ENCODE measurements around the gene ZNF281. TPM values are rescaled to one million over a fixed set of nuclear protein-coding genes. Genes with fewer than 3 reads are reported as not detected.

Gene ZNF281
- total RNA-seq, 4 donors from 2014 or later, result 13.0 to 18.7 (median 15.6) TPM

DNA sequence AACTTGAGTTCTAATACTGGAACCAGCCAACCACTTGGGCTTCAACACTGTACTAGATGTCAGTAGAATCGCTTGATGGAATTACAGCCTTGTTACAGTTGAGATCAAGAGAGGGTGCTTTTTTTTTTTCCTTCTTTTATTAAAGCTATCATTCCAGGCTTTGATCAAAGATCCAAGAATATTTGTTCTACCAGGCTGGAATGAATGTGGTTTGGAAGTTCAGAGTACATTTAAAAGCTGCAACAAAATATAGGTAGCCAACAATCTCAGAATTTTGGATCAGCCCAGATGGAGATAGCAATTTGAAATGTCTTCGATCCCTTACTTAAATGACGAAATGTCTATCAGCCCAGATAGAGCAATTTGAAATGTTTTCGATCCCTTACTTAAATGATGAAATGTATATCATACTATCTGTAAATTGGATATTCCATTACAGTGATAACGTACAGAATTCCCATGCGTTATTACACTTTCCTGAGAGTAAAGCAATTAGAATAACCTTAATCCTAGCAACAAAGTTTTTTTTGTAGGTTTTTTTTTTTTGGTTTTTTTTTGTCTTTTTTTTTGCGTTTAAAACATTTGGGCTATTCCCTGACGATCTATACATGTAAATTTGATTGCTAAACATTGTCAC lies 3.6 kb downstream of the ZNF281 start:
- ATAC-seq (ENCODE audit: low FRiP score) (no peak), DNase-seq (ENCODE audit: low spot score) (no peak)
- TF ChIP-seq, protein P1, sequence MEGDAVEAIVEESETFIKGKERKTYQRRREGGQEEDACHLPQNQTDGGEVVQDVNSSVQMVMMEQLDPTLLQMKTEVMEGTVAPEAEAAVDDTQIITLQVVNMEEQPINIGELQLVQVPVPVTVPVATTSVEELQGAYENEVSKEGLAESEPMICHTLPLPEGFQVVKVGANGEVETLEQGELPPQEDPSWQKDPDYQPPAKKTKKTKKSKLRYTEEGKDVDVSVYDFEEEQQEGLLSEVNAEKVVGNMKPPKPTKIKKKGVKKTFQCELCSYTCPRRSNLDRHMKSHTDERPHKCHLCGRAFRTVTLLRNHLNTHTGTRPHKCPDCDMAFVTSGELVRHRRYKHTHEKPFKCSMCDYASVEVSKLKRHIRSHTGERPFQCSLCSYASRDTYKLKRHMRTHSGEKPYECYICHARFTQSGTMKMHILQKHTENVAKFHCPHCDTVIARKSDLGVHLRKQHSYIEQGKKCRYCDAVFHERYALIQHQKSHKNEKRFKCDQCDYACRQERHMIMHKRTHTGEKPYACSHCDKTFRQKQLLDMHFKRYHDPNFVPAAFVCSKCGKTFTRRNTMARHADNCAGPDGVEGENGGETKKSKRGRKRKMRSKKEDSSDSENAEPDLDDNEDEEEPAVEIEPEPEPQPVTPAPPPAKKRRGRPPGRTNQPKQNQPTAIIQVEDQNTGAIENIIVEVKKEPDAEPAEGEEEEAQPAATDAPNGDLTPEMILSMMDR (IDR thresholded peaks at IDR 0.05), result no peak

DNA sequence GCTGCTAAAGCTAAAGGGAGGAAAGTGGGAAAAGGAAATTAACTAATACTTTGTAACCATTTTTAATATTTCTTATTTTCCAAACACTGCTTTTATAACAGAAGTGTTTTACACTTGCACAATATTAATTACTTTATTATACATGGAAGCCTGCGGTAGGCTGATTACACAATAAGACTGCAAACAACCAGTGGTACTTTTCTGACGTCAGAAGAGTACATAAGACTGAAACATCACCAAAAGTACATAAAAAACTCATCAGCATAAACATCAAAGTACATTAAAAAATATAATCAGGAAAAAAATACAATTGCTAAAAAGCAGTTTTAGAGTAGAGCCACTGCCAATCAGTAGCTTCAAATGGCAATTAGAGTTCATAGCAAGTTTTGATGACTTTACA lies 4.6 kb downstream of the ZNF281 start:
- ATAC-seq (ENCODE audit: low FRiP score), result no peak
- DNase-seq (ENCODE audit: low spot score), result no peak
- TF ChIP-seq, protein P1 (IDR thresholded peaks at IDR 0.05), result no peak

DNA sequence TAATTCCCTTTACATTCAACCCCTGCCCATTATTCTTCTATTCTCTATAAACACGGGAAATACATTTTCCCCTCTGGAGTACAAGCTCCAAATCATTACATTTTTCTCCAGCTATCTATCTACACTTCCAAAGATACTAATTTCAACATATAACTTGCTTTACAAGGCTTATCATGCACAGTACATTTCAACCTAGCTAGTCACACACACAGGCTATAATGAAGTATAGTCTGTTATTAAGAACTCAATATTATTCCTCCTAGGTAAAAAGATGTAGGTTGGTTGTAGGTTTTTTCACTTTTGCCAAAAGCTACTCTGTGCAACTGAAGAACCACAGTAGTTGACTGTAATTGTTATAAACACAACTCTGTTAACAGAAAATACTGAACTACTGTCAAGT lies 8.1 kb downstream of the ZNF281 start:
- TF ChIP-seq, protein P1 (IDR thresholded peaks at IDR 0.05), result no peak
- no peak for ATAC-seq (ENCODE audit: low FRiP score)

DNA sequence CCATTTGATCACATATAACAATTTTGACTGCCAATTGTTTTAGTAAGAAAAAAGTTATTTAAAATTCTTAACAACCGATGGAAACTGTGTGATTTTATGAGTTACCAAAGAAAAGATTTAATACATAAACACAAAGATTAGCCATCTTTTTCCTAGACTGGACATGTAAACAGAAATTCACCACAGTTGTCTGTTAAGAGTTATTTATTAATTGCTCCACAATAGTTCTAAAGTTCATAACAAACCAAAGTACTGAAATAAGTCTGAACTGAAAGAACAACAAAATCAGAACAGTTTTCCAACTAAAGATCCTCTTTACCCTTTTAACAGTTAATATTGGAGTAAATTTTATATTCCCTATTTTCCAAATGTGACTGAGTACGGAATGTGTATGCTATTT lies 8.6 kb downstream of the ZNF281 start:
- no peak for ATAC-seq (ENCODE audit: low FRiP score)
- TF ChIP-seq, protein P1 (IDR thresholded peaks at IDR 0.05), result no peak
- no peak for DNase-seq (ENCODE audit: low spot score)

More for the DNA sequence above, 8.1 kb downstream of the ZNF281 start:
- DNase-seq (ENCODE audit: low spot score), result no peak

DNA sequence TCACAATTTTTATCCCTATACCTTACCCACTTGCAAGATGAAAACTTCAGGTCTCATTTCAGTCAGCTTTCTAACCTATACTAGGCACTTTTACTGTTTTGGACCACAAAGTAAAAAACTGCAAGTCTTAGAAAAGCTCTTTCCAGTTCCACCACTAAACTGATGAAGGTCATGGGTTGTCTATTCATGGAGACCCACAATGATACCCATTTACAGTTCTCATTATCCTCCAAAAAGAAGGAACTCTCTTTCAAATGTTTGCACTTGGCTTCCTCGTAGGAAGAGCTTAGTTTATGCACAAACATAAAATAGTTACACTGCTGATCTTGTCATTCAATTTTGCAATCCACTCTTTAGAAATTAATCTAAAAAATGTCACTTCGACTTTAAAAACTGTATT lies 9.3 kb downstream of the ZNF281 start:
- TF ChIP-seq, protein P1 (IDR thresholded peaks at IDR 0.05), result no peak
- DNase-seq (ENCODE audit: low spot score) (no peak), ATAC-seq (ENCODE audit: low FRiP score) (no peak)

DNA sequence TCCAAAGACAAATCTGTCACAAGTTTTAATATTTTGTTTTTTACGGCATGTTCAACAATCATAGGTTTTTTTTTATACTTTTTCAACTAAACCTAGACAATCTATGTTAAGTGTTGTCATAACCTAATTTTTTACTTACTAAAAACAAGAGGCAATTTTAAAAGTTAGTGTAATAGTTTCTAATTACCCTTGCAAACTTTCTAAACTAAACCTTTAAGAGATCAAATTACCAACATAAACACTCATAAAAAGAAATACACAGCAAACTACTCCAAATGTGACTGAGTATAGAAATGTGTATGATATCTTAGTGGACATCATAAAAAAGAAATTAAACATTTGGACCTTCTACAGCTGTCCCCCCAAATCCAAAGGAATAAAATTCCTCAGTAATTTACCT lies 10.0 kb downstream of the ZNF281 start:
- TF ChIP-seq, protein P1 (IDR thresholded peaks at IDR 0.05), result no peak
- no peak for ATAC-seq (ENCODE audit: low FRiP score)
- no peak for DNase-seq (ENCODE audit: low spot score)

DNA sequence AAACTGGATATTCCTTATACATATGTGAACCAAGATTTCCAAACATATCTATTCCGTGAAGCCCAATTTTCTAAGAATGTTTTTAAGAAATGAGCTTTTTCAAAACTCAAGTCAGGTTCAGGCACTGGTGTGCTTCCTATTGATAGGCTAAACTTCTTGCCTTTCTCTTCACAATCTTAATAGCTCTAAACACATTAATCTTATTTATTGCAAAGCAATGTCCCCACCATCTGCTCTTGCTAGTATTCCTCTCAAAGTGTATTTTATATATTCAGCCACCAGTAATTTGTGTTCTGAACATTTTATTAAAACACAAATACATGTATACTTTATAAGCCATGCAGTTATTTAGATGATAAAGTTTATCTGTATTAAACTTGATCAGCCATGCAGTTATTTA lies 11.5 kb downstream of the ZNF281 start:
- ATAC-seq (ENCODE audit: low FRiP score) (no peak), DNase-seq (ENCODE audit: low spot score) (no peak)
- TF ChIP-seq, protein P1 (IDR thresholded peaks at IDR 0.05), result no peak
